SU-DHL-6 (cell line): Measurements from ENCODE around the gene INPP4A.

Experiments
- H2AFZ ChIP-seq: fragments of 200-600 bp; sonication (generic); 2 replicates; pipeline ENCODE4 v1.6.1; 2014; ENCODE audit warnings: low read depth, mild to moderate bottlenecking, moderate library complexity, mixed read lengths, antibody characterized with exemption, low read length; ENCODE audit not compliant: severe bottlenecking
- H3F3A ChIP-seq: fragments of 200-600 bp; shearing (Covaris generic); 2 replicates; pipeline ENCODE4 v1.6.0; 2016; ENCODE audit warnings: antibody characterized with exemption, mild to moderate bottlenecking; ENCODE audit not compliant: insufficient read depth
- H3K27ac ChIP-seq: fragments of 200-600 bp; sonication (generic); 2 replicates; pipeline ENCODE4 v1.5.1; 2016; ENCODE audit warnings: low read depth, mild to moderate bottlenecking, low read length, moderate library complexity, mixed read lengths
- H3K27me3 ChIP-seq: fragments of 200-600 bp; sonication (generic), shearing (Covaris generic); 2 replicates; pipeline ENCODE4 v1.6.0; 2014; ENCODE audit warnings: mild to moderate bottlenecking, low read length
- H3K36me3 ChIP-seq: fragments of 200-600 bp; sonication (generic); 2 replicates; pipeline ENCODE4 v1.6.1; 2014; ENCODE audit warnings: mild to moderate bottlenecking, low read length, mixed read lengths
- H3K4me2 ChIP-seq: fragments of 300-600, 200-600 bp; shearing (Covaris generic), sonication (generic); 2 replicates; pipeline ENCODE4 v1.6.0; 2014; ENCODE audit warnings: low read length, low read depth, mild to moderate bottlenecking; ENCODE audit not compliant: poor library complexity, severe bottlenecking
- H3K4me3 ChIP-seq: fragments of 200-600 bp; sonication (generic); 2 replicates; pipeline ENCODE4 v1.5.1; 2014; ENCODE audit warnings: antibody characterized with exemption, low read length, mild to moderate bottlenecking, mixed read lengths; ENCODE audit not compliant: insufficient read depth, poor library complexity, severe bottlenecking
- H3K79me2 ChIP-seq: fragments of 200-600 bp; sonication (generic); 2 replicates; pipeline ENCODE4 v1.6.1; 2014; ENCODE audit warnings: mild to moderate bottlenecking, low read length, moderate library complexity; ENCODE audit not compliant: insufficient read depth
- H3K9ac ChIP-seq: fragments of 200-600 bp; sonication (generic); 2 replicates; pipeline ENCODE4 v1.7.0; 2014; ENCODE audit warnings: mild to moderate bottlenecking, low read length
- H3K9me2 ChIP-seq: fragments of 200-600 bp; sonication (generic); replicated peaks from 2 replicates; pipeline ENCODE4 v1.6.1; 2014; ENCODE audit warnings: low read length; ENCODE audit not compliant: insufficient read depth
- H3K9me3 ChIP-seq: fragments of 200-600 bp; sonication (generic); 2 replicates; pipeline ENCODE4 v1.6.1; 2014; ENCODE audit warnings: low read length, mixed read lengths; ENCODE audit not compliant: insufficient read depth
- H4K20me1 ChIP-seq: fragments of 200-600 bp; sonication (generic); 2 replicates; pipeline ENCODE4 v1.6.1; 2014; ENCODE audit warnings: low read depth, mild to moderate bottlenecking, antibody characterized with exemption, low read length, moderate library complexity, mixed read lengths
- EZH2phosphoT487 ChIP-seq: fragments of 200-600 bp; sonication (generic), shearing (Covaris generic); conservative IDR thresholded peaks from 2 replicates; pipeline ENCODE4 v1.6.1; 2018; ENCODE audit warnings: mild to moderate bottlenecking, antibody characterized with exemption, low read length, moderate library complexity, mixed read lengths
- TF ChIP-seq, protein P1 (sequence below): fragments of 200-600 bp; sonication (generic); IDR thresholded peaks from one replicate; pipeline ENCODE4 v1.5.1; 2017; ENCODE audit warnings: antibody characterized with exemption, mild to moderate bottlenecking, low read length, moderate library complexity; ENCODE audit not compliant: insufficient read depth, poor library complexity, severe bottlenecking

Gene INPP4A

DNA sequence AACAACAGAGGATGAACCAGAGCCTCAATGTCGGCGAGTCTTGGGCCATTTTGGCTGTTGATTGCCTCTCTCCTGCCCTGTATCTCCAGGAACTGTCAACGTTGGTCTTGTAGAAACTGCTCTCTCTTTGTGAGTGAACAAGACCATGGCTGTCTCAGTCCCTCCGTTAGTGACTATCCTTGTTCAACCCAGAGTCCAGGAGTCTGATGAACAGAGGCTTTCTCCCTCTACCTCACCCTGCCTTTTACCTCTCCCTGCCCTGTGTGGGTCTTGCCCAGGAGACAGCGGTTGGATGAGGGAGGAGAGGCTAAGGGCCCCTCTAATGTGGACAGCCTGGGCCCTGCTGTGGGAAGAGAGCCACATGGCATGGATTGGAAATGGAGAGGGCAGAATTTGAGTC, 32.8 kb downstream of the INPP4A start:
- Histone ChIP-seq H2AFZ (no peak overlapping the region), H3K79me2 (no peaks in the 10 kb centered on the region), H3K9me3 (no peaks in the 10 kb centered on the region), H3K27ac (no peak overlapping the region), H3K36me3 (no peaks in the 10 kb centered on the region), H4K20me1 (no peaks in the 10 kb centered on the region; the same call in 1 of the 2 replicates), H3K9me2 (no peaks in the 10 kb centered on the region), H3K9ac (no peak overlapping the region), H3K4me3 (no peak overlapping the region), H3K4me2 (no peak overlapping the region), H3F3A (no peaks in the 10 kb centered on the region), H3K27me3 (no peaks in the 10 kb centered on the region)
- no peak for TF ChIP-seq EZH2phosphoT487
- TF ChIP-seq, protein P1, sequence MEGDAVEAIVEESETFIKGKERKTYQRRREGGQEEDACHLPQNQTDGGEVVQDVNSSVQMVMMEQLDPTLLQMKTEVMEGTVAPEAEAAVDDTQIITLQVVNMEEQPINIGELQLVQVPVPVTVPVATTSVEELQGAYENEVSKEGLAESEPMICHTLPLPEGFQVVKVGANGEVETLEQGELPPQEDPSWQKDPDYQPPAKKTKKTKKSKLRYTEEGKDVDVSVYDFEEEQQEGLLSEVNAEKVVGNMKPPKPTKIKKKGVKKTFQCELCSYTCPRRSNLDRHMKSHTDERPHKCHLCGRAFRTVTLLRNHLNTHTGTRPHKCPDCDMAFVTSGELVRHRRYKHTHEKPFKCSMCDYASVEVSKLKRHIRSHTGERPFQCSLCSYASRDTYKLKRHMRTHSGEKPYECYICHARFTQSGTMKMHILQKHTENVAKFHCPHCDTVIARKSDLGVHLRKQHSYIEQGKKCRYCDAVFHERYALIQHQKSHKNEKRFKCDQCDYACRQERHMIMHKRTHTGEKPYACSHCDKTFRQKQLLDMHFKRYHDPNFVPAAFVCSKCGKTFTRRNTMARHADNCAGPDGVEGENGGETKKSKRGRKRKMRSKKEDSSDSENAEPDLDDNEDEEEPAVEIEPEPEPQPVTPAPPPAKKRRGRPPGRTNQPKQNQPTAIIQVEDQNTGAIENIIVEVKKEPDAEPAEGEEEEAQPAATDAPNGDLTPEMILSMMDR = no peak

DNA sequence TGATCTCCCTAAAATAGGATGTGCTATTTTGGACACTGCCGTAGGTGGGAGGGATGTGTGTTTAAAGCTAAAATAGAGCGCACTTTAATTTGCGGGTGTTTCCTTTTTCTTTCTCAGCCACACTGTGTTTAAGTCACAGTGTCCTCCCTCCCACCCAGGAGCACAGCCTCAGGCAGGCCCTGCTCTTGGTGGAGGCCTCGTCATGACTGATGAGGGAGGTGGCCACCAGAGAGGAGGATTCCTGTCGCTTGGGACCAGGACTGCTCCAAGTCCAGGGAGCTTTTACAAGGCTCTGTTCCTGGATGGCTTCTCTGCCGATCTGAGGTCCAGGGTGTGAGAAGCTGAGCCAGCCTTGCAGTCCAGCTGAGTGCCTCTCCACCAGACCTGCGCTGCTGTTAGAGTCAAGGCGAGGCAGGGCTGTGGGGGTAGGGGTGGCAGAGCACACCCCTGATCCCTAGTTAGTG, 33.5 kb downstream of the INPP4A start:
- Histone ChIP-seq H2AFZ (no peak overlapping the region), H4K20me1 (no peaks in the 10 kb centered on the region; the same call in 1 of the 2 replicates), H3F3A (no peaks in the 10 kb centered on the region), H3K4me3 (no peak overlapping the region), H3K36me3 (no peaks in the 10 kb centered on the region), H3K27me3 (no peaks in the 10 kb centered on the region), H3K9me2 (no peaks in the 10 kb centered on the region), H3K9ac (no peak overlapping the region), H3K4me2 (no peak overlapping the region), H3K27ac (no peak overlapping the region), H3K79me2 (no peaks in the 10 kb centered on the region), H3K9me3 (no peaks in the 10 kb centered on the region)
- TF ChIP-seq, protein P1 = no peak
- no peak for TF ChIP-seq EZH2phosphoT487

GRCh38 chr2:98478907-98479306, 34.2 kb downstream of the INPP4A start:
- H4K20me1 ChIP-seq = no peaks in the 10 kb centered on the region; the same call in 1 of the 2 replicates
- H2AFZ ChIP-seq = no peak overlapping the region
- H3F3A ChIP-seq = no peaks in the 10 kb centered on the region
- TF ChIP-seq, protein P1 = no peak
- TF ChIP-seq EZH2phosphoT487 = no peak
- H3K9ac ChIP-seq = no peak overlapping the region
- H3K79me2 ChIP-seq = no peaks in the 10 kb centered on the region
- H3K9me3 ChIP-seq = no peaks in the 10 kb centered on the region
- H3K36me3 ChIP-seq = no peaks in the 10 kb centered on the region
- no peak overlapping the region for H3K4me3 ChIP-seq
- no peaks in the 10 kb centered on the region for H3K9me2 ChIP-seq
- H3K27me3 ChIP-seq = no peaks in the 10 kb centered on the region
- H3K4me2 ChIP-seq = no peak overlapping the region
- no peak overlapping the region for H3K27ac ChIP-seq

GRCh38 chr2:98479371-98479770, 34.7 kb downstream of the INPP4A start:
- Histone ChIP-seq H3K79me2 (no peaks in the 10 kb centered on the region), H3K27me3 (no peaks in the 10 kb centered on the region), H3K4me2 (no peak overlapping the region), H3K9me3 (no peaks in the 10 kb centered on the region), H3K9ac (no peak overlapping the region), H3K36me3 (no peaks in the 10 kb centered on the region), H3K9me2 (no peaks in the 10 kb centered on the region), H3F3A (no peaks in the 10 kb centered on the region), H4K20me1 (no peaks in the 10 kb centered on the region; the same call in 1 of the 2 replicates), H3K4me3 (no peak overlapping the region), H3K27ac (no peak overlapping the region), H2AFZ (no peak overlapping the region)
- TF ChIP-seq, protein P1 = no peak
- no peak for TF ChIP-seq EZH2phosphoT487
